HG03521 (cell line): ENCODE measurements around the gene LRRC28.

ENCODE experiments used
- ATAC-seq: cut with Tn5 transposase; IDR thresholded peaks from one replicate; pipeline ENCODE4 v1.9.1; 2021; ENCODE audit warnings: mild to moderate bottlenecking, moderate library complexity; ENCODE audit not compliant: unreplicated experiment

LRRC28 gene

DNA sequence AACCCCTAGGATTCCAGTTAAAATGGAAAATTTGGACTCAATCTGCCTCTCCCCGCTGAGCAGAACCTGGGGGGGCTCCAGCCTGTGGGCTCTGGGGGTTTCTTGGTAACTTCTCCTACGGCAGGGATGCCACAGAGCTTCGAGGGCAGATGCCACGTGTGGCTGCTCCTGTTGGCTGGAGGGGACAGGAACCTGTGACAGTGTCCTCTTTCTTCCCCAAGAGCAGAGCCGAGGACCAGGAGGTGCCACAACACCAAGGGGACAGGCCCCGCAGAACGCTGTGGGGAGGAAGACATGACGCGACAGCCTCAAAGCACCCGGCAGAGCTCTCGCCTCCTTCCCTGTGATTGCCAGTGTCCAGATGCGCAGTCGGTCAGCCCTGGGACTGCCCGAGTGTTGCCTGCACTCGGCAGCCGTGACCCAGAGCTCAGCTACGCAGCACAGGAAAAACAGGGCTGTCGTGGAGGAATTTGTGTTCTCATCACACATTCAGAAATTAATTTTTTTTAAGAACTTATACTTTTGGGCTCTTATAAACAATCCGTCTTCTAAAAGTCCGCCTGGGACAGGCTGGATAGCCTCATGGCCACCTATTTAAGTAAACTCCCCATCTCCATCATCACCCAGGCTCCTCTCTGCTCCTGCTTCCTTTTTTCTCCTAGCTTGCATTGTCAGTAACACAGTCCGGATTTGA is 182.6 kb downstream of the LRRC28 start:
- ATAC-seq: no peak

DNA sequence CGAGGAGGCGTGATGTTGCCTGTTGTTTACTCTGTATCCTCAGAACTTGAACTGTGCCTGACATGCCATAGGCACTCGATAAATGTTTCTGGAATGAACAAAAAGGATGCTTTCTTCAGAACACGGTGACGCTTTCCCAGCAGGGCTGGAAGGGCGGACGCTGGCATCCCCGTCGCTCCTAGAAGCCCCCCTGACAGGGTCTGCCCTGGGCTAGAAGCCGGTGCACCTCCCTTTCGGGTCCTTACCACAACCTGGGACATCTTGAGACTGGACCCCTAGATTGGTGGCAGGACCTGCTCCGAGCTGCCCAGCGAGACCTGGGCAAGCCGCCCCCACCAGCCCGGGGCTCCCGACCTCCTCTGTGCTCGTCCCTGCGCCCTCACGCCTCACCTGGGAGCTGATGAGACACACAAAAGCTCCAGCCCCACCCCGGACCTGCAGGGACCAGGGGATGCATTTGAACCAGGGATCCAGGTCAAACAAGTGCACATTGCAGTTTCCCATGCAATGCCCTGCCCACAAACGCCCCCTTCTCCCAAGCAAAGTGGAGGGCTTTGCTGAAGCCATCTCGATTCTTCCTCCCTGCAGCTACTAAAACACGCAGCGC is 183.3 kb downstream of the LRRC28 start:
- no peak for ATAC-seq

DNA sequence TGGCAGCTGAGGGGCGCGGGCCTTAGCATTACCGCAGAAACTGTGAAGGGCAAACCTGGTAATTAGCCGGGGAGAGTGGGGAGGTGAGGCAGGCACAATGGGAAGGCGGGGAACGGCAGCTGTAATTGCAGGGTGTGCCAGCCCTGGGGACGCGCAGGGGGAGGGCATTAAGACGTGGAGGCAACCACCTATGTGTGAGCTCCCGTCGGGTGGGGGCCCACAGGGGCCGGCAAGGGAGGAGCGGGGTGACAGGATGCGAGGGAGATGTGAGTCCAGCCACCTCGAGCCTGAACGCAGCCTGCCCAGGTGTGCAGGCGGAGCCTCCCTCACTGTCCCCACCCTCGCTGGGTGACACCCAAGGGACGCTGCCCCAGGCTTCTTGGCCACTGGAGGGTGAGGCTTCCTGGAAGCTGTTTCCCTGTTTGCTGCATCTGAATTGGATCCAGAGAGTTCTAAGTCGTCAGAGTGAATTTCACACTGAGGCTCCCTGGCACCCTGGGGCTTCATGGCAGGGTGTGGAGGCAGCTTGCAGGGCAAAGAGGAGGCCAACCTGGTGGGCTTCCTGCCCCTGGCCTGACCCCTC is 183.9 kb downstream of the LRRC28 start:
- no peak for ATAC-seq

DNA sequence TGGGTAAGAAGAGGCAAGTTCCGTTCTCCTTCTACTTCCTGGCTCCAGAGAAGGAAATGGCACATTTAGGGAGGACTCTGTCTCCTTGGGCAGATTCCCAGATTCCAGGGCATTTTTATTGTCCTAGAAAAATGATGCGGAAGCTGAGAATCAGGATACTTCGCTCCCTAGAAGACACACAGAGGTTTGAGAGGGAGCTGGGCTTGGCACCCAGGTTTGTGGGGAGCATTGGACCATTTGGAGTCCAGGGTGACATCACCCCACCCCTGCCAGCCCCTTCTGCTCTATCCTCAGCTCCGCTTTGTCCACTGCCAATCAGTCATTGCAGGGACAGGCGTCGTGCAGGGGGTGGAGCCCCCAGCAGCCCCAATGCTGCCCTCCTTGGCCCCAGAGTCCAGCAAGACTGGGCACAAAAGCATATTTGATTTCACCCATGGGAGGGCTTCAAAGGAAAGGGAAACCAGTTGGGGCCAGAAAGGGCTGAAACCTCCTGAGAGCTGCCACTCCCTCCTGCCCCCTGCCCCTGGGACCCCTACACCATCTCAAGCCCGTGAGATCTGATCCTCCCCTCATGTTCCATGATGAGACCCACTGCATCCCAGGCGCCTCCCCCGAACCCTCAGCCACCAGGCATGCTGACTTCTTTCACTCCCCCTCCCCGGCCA is 184.7 kb downstream of the LRRC28 start:
- ATAC-seq: no peak

DNA sequence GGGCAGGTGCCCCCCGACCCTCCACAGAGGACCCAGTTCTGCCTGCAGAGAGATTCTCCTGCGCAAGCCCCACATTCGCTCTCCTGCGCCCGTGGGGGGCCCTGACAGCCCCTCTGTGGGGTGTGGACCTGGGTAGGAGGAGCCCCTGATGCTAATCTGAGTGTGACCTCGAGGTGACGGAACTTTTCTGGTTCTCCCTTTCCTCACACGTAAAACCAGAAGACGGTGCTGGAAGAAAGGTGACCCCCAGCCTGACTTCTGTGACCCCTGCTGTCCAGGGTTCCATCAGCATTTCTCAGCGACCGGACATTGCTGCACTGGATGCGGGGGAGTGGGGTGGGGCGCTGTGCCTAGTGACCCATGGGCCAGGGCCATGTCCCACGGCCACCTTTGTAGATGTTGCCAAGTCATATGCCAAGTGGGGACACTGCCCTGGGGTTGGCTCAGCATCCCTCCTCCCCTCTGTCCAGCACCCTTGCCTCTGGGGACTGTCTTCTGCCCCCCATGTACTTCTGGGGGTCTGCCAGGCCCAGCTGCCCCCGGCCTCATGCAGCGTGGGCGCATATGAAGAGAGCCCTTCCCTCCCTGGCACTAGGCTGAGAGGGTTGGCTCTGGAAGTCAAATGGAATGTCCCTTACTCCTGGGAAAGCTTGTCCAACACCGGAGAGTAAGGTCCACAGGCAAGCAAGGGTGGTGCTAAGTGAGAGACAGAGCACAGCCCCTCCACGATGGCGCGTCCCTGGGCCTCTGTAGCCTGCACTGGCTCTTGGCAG is 185.4 kb downstream of the LRRC28 start:
- no peak for ATAC-seq

DNA sequence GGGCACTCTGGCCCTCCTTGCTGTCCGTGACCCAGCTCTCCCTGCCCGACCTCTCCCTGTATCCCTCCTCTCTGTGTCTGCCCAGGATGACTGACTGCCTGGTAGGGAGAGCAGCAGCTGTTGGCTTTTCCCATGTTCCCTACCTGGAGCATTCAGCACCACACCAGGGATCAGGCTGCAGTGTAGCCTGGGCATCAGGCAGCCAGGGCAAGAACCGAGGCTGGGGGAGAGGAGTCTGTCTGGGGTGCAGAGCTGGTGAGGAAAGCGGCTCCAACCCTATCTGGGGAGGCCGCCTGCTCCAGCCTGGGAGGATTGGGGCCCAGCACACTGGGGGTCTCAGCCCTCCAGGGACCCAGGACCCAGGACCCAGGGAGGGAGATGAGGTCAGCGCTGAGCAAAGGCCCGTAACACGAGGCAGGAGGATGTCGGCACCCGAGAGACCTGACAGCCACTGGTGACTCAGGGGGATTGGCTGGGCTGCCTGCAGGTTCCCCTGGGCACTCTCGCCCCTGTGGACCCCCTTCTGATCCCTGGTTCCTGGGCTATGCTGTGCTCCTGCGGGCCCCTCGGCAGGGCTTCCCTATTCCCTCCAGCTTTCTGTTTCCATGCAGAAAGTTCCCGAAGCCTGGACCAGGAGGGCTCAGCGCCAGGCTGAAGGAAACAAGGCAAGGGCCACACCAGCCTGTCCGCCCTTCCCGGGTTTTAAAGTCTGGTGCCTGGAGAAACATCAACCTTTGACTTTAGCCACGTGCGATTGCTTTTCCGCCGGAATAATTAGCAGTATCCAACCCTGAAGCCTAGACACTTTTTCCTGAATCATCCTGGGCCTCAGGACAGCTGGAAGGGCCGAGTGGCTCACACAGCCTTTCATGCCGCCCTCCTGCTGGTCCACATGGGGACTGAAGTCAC is 186.3 kb downstream of the LRRC28 start:
- ATAC-seq: no peak

DNA sequence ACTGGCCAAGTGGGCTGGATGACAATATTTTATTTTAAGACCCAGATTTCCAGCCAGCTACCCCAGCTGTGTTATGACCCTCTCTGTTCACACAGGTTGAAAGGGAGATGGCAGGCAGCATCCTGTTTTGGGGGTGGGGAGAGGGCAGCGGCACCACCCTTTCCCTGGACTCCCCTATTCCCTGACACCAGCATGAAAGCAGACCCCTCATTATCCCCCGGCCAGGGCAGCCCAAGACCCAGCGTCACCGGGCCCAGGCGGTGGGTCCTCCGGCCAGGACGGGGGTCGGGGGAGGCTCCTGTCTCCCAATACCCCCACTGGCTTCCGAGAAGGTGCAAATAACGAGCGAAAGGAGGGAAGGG is 186.9 kb downstream of the LRRC28 start:
- ATAC-seq: no peak

DNA sequence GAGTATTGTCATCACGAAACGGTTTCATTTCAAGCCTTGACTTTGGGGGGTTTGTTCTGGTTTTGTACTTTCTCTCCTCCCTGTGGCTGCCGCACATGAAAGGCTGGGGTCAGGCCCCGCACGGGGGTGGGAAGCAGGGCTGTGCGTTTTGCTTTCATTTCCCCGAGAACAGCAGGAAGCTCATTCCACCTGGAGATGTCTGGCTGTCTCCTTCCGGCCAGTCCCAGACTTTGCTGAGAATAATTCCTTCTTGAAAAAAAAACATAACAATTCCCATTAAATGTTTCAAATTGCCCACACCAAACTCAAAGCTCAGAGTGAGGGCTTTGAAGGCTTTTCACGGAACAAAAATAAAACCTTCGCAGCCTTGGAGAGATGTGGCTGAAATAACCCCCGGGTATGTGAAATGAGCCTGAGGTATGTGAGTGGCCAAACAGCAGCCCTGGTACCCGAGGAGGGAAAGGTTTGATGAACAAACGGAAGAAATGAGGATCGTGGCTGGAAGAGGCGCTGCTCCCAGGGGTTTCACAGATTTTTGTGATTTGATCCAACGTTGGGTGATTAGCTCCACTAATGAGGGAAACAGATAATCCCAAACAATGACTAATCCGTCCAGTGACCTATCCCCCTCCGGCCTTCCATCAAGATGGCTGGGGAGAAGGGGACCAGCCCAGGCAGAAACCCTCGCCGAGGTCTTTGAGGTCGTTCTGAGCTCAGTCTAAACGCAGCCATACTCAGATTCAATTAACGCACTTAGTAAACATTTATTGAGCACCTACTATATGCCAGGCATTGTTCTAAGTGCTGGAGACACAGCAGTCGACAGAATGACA is 187.6 kb downstream of the LRRC28 start:
- no peak for ATAC-seq

DNA sequence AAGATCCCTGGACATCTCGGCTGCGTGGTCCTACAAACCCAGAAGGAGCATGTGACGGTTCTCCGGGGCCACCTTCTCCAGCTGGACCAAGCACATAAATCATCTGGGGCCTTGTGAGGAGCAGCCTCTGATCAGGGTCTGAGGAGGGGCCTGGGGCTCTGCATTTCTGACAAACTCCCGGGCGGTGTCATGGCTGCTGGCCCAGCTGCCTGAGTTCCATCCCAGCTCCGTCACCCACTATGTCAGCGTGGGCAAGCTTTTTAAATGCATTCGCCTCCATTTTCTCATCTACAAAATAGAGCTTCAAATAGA is 188.2 kb downstream of the LRRC28 start:
- no peak for ATAC-seq

DNA sequence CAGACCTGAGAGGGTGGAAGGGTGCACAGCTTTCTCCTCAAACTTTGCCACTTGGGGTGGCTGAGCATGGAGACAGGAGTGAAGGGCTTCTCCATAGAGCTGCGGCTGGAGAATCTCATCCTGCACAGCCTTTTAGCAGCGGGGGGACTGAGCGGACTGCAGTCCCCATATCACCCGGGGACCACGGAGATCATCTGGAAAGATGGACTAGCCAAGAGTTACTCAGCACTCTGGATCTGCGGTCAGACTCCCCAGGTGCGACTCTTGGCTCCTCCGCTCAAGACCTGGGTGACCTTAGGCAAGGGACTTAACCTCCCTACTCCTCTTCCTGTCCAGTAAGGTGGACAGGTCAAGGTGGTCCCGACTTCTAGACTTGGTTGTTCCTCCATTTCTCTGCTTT is 188.7 kb downstream of the LRRC28 start:
- ATAC-seq: no peak
